ENCODE data around the gene CRYBG1. TPM values are rescaled to one million over a fixed set of nuclear protein-coding genes. Genes with fewer than 3 reads are reported as not detected.

The CRYBG1 gene
- total RNA-seq, 1 donor from 2014 or later, result 107 TPM

DNA sequence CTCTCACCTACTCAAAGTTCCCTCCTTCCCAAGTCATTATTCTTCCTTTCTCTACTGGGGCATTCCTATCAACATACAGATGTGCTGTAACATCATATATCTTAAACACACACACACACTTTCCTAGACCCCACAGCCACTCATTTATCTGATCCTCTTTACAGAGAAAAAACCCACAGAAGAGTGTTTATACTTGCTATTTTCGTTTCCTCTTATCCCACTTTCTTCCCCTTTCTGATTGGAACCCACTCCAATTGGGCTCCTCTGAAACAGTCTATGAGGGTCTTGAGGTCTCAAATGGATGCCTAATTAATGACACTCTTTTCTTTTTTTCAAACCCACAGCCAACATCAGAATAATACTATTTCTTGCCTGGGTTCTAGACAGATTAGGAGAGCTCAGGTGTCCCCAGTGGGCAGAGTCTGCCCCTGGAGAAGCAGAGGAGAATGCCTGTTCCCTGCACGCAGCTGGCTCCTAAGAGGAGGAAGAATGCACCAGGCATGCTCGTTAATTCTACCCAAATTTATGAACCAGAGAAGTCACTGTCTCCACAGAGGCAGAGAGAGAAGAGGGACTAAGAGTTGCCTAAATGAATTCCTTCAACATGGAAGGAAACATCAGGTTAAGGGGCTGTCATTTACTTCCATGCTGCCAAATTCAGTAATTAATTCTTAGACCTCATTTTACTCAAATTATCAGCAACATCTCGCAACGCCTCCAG lies 65.9 kb downstream of the CRYBG1 start:
- DNase-seq (ENCODE audit: low spot score), result no peak

DNA sequence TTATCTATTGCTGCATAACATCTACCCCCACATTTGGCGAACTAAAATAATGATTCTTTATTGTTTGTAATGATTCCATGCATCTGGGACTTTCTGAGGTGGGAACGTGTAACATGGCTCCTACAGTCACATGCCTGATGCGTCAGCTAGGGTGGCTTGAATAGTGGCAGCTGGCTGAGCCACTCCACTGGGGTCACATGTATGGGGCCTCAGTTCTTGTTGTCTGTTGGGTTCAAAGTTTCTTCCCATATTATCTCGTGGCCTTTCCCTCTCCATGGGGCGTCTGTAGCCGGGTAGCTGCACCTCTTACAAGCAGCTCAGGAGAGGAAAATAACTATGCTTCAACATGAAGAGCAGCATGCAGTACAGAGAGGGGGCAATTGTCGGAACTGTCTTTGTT lies 69.9 kb downstream of the CRYBG1 start:
- no peak for DNase-seq (ENCODE audit: low spot score)

DNA sequence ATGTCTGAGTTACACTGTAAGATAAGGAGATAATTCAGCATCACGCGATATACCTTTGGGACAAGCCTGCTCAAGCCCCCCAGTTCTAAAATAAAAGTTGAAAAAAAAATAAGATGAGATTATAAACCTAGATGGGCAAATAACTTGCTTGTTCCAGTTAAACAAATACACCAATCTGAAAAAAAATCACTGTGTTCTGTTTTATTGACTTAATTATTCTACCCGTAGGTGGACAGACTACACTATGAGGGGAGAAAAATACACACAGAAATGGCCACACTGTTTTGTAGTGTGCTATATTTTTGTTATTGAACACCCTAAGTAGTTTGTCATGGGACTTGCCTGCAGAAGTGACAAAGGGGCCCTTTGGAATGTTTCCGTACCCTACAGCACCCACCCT lies 70.9 kb downstream of the CRYBG1 start:
- DNase-seq (ENCODE audit: low spot score), result no peak

DNA sequence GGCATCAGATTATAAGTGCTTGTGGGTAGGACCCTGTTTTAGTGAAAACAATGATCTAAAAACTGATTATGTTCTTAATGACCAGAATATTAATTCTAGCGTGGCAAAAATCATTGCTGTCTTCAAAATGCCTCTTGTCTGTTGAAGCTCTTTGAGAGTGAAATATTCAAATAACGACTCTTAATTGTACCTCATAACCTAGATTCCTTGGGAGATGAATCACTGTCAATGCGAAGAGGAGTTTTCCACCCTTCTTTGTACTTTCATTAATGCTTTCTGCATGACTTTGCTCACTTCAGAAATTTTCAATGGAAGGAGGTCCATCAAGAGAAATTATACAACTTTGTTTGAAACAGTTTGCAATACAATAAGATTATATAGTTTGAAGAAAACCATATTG lies 71.5 kb downstream of the CRYBG1 start:
- DNase-seq (ENCODE audit: low spot score), result no peak

DNA sequence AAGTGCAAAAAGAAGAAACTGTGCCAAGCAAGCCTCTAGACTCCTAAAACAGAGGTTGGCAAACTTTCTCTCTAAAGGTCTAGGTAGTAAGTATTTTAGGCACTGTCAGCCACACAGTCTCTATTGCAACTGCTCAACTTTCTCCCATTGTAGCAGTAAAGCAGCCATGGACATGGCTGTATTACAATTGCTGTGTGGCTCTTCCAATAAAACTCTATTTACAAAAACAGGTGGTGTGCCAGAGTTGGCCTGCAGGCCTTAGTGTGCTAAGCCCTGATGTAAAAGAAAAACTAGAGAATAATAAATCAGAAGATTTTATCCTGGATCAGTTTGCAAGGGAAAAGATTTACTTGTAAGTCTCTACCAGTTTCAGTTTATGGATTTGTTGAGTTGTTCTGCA lies 74.0 kb downstream of the CRYBG1 start:
- no peak for DNase-seq (ENCODE audit: low spot score)

DNA sequence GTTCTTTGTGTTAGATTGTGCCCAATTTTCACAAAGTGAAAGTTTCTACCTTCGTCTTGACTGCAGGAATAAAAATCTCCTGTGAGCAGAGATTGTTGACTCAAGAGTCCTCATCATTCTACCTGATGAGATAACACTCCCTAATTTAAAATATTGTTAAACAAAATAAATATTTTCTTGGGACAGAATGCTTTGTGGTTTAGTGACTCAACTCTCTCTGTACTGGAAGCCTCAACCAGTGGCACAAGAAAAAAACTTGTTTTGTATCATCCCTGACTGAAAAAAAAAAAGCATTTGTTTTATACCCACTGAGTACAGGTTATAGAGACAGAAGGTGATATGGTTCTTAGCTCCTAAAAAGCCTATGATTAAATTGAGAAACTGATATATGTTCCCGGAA lies 78.9 kb downstream of the CRYBG1 start:
- no peak for DNase-seq (ENCODE audit: low spot score)

DNA sequence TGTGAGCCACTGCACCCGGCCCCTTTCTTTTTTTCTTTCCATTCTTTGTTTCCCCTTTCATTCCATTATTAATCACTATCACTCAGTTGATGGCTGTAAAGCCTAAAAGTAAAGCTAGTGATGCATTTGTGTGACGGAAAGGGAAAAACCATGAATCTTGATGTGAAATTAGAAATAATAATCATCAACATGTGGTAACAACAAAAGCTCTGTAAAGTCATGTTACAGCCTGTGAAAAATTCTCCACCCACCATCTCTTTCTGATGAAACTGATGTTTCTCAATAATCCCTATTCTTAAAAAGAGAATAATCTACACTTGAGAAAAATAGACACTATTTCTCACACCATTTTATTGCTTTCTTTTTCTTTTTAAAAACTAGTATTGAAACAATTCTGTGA lies 80.0 kb downstream of the CRYBG1 start:
- DNase-seq (ENCODE audit: low spot score), result no peak

DNA sequence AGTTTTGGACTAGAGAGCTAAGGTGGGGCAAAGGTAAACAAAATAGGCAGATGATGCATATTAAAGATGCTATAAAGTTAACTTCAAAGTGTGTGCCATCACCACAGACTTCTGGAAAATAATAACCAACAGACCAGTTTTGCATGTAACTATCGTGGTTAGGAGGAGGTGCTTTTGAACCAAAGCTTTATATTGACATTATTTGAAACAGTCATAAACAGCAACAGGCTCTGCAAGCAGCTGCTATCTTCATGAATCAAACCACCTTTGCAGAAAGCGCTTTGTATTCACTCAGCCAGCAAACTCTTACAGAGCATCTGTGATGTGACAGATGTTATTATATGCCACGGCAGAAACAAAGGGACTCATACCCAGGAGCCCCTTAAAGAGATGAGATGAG lies 81.9 kb downstream of the CRYBG1 start:
- no peak for DNase-seq (ENCODE audit: low spot score)

DNA sequence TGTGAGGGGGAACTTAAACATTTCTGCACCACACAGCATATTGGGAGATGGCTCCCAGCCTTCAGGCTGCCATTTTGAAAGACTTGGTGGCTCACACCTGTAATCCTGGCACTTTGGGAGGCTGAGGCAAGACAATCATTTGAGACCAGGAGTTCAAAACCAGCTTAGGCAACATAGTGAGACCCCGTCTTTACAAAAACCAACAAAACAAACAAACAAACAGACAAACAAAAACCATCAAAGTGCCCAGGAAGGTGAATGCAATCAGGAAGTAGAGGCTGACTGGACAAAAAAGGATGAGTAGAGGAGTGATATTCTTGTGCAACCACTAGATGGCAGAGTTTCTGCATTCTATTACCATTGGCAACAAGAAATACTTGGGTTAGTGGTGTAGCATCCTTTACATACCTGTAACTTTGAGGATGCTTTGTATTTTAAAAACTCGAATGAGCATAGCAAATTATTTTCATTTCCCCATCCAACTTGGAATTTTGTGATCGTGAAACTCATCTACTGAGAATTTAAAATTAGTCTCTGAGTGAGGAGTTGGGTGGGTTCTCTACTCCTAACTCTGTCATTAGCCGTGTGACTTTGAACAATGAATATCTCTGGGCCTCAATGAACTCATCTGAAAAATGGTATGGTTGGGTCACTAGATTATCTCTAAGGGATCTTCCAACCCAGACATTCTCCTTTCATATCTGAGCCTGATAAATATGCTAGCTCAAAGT lies 84.4 kb downstream of the CRYBG1 start:
- no peak for DNase-seq (ENCODE audit: low spot score)

DNA sequence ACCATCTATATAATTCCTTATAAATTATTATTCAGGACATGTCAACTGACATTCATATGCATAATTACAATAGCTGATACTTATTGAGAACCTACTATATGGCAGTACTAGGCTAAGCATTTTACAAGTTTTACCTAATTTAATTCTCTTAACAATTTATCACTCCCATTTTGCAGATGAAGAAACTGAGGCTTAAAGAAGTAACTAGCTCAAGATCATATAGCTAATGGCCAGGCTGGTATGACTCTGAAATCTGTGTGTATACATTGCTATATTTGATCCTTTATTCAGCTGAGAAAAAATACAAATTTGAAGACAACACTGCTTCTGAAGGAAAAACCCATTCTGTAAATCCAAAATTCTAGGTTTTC lies 85.0 kb downstream of the CRYBG1 start:
- DNase-seq (ENCODE audit: low spot score), result no peak

DNA sequence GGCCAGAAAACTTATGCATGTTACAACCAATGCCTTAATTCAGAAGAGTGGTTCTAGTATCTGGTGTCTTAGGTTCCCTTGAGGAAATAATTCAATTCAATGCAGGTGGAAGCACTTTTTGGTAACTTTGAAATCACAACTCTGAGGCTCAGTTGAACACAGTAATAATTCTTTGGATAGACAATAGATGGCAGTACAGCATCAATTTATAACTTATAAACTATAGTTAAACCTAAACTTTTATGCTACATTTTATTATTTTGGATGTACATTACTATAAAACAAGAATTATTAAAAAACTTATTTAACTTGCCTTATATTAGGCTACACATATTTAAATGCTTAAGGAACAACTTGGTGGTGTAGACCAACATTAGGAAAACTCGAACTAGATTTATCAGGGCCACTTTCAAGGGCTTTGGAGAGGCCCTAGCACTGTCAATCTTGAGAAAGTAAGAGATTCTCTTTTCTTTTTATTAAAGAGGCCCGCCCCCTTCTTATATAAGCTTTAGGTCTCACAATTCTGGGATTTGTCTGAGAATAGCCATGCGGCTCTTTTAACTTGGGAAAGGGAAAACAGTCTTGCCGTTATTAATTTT lies 85.9 kb downstream of the CRYBG1 start:
- no peak for DNase-seq (ENCODE audit: low spot score)

DNA sequence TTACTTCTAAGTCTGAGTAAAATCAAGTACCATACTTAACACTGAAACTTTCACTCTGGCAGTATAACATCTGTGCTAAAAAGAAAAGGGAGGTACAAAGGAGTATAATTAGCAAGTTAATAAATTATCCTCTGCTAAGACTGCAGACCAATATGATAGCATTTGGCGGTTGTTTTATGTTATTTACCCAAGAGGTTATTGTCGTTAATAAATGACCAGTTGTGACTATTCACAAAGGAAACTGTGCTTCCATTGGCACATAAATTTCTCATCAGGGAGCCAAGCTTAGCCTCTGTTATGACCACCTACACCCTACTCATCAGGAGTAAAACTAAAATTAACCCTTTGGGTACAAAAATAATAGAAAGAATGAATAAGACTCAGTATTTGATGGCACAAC lies 86.5 kb downstream of the CRYBG1 start:
- DNase-seq (ENCODE audit: low spot score), result no peak

DNA sequence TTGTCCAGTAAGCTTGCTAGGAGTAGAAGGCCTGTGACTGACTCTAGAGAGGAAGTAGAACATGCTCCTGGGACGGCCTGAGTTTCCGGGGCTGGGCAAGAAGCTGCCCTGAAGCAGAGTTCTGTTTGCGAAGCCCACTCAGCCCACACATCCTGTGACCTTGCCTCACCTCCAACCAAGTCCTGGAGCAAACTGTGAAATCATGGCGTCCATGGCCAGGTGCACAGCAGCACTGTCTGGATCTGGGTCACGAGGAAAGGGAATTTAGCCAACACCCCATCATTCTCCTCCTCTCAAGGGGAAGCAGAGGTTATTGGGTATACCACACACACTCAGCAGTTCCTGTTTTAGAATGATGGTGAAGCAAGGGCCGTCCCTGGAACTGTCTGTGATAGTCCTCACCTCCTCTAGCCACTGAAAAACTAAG lies 87.5 kb downstream of the CRYBG1 start:
- DNase-seq (ENCODE audit: low spot score), result no peak

DNA sequence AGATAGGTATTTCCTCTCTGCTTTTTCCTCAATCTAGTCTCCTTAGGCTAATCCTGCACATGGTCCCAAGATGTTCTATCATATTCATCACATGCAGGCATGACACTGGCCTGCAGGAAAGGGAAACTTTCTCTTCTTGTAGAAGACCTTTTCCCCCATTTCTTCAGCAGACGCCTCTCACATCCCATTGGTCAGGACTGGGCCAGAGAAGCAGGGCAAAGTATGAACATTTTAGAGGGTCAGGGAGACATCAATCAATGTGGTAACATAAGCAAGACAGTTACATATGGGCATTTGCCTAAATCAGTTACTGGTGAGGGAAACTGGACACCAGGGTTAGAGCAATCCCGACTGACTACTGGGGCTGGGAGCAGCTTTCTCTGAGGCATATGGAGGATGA lies 90.1 kb downstream of the CRYBG1 start:
- DNase-seq (ENCODE audit: low spot score), result no peak

DNA sequence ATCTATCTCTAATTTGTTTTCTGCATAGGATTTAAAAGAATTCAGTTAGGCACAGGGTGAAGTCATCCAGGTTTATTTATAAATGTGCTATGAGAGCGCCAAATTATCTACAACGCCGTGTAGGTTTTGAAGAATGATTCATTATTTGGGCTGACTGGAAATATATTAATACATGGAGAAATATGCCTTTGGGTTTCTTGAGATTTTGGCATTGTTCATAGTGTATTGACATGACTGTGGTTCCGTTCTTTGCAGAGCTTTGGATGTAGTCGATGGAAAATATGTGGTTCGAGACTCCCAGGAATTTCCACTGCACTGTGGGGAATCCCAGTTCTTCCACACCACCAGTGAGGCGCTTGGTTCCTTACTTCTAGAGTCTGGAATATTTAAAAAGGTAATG lies 90.9 kb downstream of the CRYBG1 start:
- DNase-seq (ENCODE audit: low spot score), result no peak

DNA sequence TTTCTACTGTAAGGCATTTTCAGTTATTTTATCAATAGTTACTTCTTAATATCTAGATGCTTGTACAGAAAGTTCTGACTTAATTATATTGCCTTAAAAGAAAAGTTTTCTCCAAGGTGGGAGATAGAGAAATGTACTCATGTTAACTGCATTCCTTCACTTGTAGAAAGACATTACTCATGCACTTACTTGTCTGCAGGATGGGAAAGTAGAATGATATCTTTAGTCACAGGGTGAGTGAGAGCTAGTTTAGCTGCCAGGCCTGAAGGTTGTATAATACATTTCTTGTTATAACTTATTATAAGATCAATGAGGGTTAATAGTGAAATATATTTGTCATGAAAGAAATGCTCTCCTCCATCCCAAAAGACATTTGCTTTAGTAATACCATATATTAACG lies 92.1 kb downstream of the CRYBG1 start:
- DNase-seq (ENCODE audit: low spot score), result no peak

DNA sequence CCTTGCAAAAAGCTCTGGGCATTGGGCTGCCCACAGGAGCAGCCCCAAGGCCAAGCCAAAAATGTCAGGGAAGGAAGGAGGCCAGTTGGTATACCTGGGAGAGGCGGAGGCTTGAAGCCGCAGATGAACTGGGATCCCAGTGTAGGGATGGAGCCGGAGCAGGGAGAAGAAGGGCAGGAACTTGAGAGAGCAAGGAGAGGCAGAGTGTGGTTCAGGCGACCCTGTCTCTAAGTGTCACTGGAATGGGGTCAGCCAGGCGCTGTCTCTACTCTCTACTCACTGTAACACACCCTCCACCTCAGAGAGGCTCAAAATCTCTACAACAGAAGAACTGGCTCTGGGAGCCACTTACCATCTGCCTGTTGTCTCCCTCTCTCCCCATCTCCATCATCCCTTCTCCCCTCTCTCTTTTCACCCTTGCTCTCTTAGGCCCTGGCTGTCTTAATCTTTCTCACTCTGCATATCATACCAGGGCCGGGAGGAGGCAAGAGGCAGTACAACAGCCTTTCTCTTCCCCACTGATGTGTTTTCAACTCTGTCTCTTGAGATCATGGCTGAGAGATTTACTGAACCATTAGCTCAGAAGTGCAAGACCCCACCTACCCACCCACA lies 93.3 kb downstream of the CRYBG1 start:
- no peak for DNase-seq (ENCODE audit: low spot score)

DNA sequence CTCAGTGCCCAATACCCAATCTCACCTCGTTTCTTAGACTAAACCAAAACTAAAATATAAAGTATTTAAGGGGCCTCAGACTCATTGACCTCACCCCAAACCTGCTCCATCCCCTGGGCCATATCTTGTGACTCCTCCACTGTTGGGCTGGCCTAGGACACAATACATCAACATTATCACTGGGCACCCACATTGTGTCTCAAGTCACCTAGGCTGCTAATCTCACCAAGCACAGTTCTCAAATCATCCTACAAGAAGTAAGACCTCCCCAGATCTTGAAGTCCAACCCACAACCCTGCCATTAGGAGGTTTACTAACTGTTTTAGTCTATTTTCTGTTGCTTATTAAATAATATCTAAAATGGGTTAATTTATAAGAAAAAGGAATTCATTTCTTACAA lies 96.2 kb downstream of the CRYBG1 start:
- no peak for DNase-seq (ENCODE audit: low spot score)

DNA sequence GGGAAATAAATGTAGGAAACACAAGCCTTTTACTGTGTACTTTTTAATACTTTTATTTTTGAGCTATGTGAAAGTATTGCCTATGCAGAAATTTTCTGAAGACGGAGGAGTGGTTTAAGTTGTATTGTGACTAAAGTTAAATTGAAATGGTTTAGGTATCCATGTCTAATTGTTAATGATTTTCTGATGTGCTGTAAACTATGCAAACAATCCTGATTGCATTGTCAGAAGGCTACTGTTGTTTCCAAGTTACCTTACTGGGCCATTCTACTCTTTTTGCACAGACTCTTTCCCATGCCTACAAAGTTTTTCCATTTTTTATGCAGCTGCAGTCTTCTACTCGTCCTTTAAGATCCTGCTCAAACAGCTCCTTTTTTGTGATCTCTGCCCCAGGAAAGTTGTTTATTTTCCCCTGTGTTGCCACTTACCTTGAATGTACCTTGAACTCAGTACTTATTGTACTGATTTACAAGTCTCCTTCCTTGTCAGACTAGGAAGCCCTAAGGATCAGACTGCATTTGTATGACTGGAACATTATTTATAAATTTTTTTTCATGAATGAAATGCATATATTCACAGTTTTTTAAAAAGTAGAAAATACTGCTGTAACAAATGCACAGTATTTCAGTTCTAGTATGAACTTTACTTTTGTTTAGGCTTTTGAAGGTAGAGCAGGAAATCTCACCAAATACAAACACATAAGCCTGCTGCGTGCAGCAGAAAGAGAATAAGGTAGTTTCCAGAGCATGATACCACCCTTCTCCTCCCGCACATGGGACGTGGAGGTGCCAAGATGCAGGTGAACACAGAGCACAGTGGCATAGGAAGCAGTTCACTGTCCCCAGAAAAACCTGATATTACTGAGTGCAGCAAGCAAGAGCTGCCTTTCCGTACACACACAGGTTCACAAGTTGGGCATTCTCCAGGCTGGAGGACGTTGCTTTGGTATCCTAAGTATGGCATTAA lies 97.8 kb downstream of the CRYBG1 start:
- no peak for DNase-seq (ENCODE audit: low spot score)

DNA sequence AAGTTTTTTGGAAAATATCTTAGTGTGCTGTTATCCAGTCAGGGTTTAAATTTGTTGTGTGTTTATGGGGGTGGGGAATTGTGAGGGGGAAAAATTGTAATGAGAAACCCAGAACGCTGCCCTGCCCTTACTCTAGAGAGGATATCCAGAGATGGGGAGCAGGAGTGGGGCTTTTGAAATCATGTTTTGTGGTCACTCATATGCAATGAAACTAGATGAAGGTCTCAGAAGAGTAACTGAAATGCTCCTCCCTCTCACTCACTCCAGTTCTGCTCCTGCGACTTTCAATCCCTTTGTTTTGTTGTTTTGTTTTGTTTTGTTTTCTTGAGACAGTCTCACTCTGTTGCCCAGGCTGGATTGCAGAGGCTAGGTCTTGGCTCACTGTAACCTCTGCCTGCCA lies 100.0 kb downstream of the CRYBG1 start:
- no peak for DNase-seq (ENCODE audit: low spot score)

DNA sequence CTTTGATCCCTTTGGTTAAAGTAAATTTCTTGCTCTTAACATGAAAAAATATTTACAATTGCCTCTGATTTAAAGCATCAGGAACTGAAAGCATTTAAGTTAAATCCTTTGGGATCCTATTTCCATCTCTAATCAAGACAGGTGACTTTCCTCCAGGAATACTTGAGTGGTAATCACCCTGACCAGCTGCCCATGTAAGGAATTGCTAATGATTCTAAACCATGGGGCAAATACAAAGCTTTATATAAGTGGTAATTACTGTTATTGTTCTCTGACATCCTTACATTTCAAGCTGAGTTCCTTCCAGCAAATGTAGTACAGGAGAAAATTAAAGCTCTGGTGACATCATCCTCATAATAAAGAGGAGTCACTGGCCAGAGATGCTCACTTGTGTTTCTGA lies 100.6 kb downstream of the CRYBG1 start:
- no peak for DNase-seq (ENCODE audit: low spot score)
